Skeletal muscle tissue (tissue), 4 donors: Measurements from ENCODE around the gene SNPH. TPM values are rescaled to one million over a fixed set of nuclear protein-coding genes. Genes with fewer than 3 reads are reported as not detected.

Source experiments
- H3K27ac ChIP-seq: one replicate; pipeline ENCODE4 v1.7.0; 2013; ENCODE audit warnings: mild to moderate bottlenecking, low read depth, low read length, inconsistent platforms
- H3K27me3 ChIP-seq, 3 donors: one replicate each; pipeline ENCODE4 v1.7.0; 2013; ENCODE audit warnings: low read length in 3 of 3; ENCODE audit not compliant: control insufficient read depth in 3 of 3, insufficient read depth in 3 of 3
- H3K36me3 ChIP-seq, 3 donors: one replicate each; pipeline ENCODE4 v1.7.0; 2013; ENCODE audit warnings: low read length in 3 of 3; ENCODE audit not compliant: control insufficient read depth in 3 of 3, insufficient read depth in 3 of 3
- H3K4me1 ChIP-seq, 3 donors: one replicate each; pipeline ENCODE4 v1.7.0; 2013; ENCODE audit warnings: low read length in 3 of 3, mild to moderate bottlenecking in 3 of 3; ENCODE audit not compliant: control insufficient read depth in 3 of 3, insufficient read depth in 3 of 3
- H3K4me3 ChIP-seq, 3 donors: one replicate each; pipeline ENCODE4 v1.7.0; 2013; ENCODE audit warnings: low read length in 3 of 3
- H3K9ac ChIP-seq, 3 donors: one replicate each; pipeline ENCODE4 v1.7.0; 2013; ENCODE audit warnings: low read length in 3 of 3, mild to moderate bottlenecking in 3 of 3, moderate library complexity in 2 of 3, low read depth in 1 of 3
- H3K9me3 ChIP-seq, 3 donors: one replicate each; pipeline ENCODE4 v1.7.0; 2013; ENCODE audit warnings: low read length in 3 of 3; ENCODE audit not compliant: control insufficient read depth in 3 of 3
- total RNA-seq: library from RNA; depleted of rRNA; stranded (reverse); fragments of >200 nt; gene quantifications from one replicate; pipeline ENCODE4 v1.2.3, GENCODE V29; 2014
- donor health status: Osteomylitis.

SNPH gene
- total RNA-seq, 1 donor from 2014 or later, result 3.7 TPM

DNA sequence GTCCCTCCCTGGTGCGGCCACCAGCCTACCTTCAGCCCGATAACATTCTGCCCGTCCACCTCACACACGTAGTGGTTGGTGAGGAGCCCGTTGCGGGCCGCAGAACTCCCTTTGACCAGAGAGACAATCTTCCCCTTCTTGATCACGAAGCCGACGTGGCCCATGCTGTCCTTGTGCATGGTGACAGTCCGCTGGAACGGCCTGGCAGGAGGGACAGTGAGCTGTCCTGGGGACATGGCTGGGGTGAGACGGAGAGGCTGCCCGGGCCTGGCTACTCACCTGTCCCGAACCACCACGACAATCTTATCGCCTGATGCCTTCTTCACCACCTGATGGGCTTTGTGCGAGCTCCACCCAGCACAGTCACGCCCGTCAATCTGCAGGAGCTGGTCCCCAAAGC, 46.2 kb downstream of the SNPH start:
- Histone ChIP-seq H3K27me3 (no peaks in the 10 kb centered on the region), H3K4me1 (peaks cover 0 to 7% (median 6%) of the 10 kb centered on the region in 3 donors), H3K27ac (no peak overlapping the region), H3K36me3 (peaks cover 0 to 2% (median 0%) of the 10 kb centered on the region in 3 donors), H3K4me3 (no peak overlapping the region), H3K9me3 (no peaks in the 10 kb centered on the region), H3K9ac (no peak overlapping the region)

DNA sequence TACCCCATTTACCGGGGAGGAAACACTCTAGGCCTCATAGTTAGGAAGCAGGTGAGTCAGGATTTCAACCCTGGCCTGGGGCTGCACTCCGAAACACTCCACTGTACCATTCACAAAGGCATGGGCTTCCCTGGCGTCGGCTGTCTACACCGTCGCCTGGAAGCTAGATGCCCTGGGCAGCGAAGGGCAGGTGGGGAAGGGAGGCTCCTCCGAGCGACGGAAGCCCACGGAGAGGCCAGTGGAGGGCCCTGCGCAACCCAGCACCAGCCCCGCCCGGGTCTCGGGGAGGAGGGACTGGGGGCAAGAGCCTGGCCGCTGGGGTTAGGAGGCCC, 46.8 kb downstream of the SNPH start:
- no peak overlapping the region for H3K4me3 ChIP-seq
- no peaks in the 10 kb centered on the region for H3K9me3 ChIP-seq
- H3K36me3 ChIP-seq, result peaks cover 0 to 2% (median 0%) of the 10 kb centered on the region in 3 donors
- no peak overlapping the region for H3K27ac ChIP-seq
- H3K9ac ChIP-seq, result peak overlapping the region in 1 of 3 donors; percentile 50
- H3K4me1 ChIP-seq, result peaks cover 0 to 7% (median 6%) of the 10 kb centered on the region in 3 donors
- H3K27me3 ChIP-seq, result no peaks in the 10 kb centered on the region

DNA sequence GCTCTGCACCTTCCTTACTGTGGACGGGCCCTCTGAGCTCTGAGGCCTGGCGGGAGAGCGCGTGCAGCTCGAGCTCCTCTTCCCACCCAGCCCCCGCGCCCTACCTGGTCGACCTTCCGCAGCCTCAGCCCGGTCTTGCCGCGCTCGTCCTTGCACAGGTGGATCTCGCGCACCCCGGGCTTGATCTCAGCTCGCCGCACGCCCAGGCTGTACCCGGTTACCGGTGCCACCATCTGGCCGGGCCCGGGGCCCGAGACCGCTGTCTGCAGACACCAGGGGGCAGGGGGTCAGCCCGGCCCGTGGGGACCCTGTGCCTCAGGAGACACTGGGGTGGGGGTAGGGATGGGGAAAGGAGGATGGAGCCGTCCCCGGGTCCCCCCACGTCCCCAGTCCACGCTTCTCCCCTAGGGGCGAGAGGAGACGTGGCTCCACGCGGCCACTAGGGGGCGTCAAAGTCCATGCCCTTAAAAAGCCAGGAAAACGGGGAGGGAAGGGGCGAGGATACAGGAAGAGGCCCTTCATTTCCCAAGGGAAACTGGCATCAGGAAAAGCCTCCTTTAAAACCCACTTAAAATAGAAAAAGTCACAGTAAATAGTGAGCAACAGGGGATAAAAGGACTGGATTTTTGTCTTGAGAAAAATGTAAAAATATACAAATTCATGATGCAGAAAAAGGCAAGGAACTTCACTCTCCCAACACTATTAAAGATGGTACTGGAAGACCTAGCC, 47.3 kb downstream of the SNPH start:
- Histone ChIP-seq H3K9me3 (no peaks in the 10 kb centered on the region), H3K27ac (no peak overlapping the region), H3K9ac (peak overlapping the region in 1 of 3 donors; percentile 50), H3K27me3 (no peaks in the 10 kb centered on the region), H3K4me1 (peaks cover 0 to 7% (median 6%) of the 10 kb centered on the region in 3 donors), H3K4me3 (peak overlapping the region; percentile 20 to 35 (median 30)), H3K36me3 (peaks cover 0 to 2% (median 0%) of the 10 kb centered on the region in 3 donors)

DNA sequence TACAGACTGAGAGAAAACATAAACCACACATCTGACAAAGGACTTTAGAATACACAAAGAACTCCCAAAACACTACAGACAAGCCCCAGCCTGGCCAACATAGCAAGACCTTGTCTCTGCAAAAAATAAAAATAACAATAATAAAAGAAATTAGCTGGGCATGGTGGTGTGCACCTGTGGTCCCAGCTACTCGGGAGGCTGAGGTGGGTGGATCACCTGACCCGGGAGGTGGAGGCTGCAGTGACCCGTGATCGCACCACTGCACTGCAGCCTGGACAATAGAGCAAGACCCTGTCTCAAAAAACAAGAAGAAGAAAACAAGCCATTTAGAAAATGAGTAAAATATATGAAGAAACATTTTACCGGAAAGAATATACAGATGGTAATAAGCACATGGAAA, 49.7 kb downstream of the SNPH start:
- Histone ChIP-seq H3K4me3 (no peak overlapping the region), H3K9me3 (no peaks in the 10 kb centered on the region), H3K4me1 (peaks cover 0 to 7% (median 6%) of the 10 kb centered on the region in 3 donors), H3K9ac (no peak overlapping the region), H3K36me3 (no peaks in the 10 kb centered on the region), H3K27me3 (no peaks in the 10 kb centered on the region), H3K27ac (no peak overlapping the region)

DNA sequence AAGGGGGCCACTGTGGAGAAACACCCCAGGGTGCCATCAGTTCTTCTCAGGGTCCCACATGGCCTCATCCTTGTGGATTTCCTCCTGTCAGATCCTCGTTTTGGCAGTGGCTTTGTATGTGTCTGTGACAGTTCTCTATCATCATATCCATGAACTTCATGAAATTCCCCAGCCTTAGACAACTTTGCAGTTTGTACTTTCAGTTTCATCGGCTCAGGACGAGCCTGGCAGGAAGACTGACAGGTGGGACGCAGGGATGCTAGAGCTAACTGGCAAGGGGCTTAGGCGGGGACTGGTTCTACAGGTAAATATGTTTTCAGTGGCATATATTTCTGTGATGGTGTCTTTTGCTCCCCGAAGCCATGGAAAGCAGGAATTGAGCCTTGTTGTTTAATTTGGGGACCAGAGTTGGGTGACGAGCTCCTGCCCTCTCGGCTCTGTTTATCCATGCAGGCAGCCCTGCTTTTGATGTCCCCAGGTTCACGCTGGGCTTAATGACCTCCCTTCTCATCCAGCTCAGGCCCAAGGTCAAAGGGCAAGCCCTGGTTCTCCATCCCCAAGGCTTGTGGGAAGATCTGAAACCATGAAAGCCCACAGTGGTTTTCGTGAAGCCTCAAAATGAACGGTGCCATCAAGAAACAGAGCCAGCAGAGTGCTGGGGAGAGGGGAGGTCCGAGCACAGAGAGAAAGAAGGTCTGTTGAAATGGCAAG, 51.6 kb downstream of the SNPH start:
- Histone ChIP-seq H3K9ac (no peak overlapping the region), H3K4me3 (no peak overlapping the region), H3K4me1 (peaks cover 4 to 16% (median 15%) of the 10 kb centered on the region in 3 donors), H3K27ac (peak overlapping the region; percentile 12), H3K27me3 (no peaks in the 10 kb centered on the region), H3K9me3 (no peaks in the 10 kb centered on the region), H3K36me3 (no peaks in the 10 kb centered on the region)

DNA sequence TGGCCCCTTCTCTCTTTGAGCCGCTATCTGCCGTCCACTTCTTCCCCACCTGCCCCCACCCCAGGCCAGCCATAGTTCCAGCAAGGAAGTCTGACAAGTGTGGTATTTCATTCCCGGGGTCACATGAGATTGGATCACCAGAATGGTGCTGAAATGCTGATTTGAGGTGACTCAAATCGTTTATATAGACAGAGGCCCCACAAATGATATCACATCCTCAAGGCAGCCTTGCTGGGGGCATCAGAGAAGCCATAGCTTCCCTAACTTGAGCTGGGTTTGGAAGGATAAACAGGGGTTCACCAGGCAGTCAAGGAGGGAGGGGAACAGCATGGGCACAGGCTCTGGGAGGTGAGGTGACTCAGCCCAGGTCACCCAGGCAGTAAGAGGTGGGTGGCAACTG, 53.0 kb downstream of the SNPH start:
- Histone ChIP-seq H3K4me3 (no peak overlapping the region), H3K27me3 (no peaks in the 10 kb centered on the region), H3K9ac (no peak overlapping the region), H3K36me3 (no peaks in the 10 kb centered on the region), H3K9me3 (no peaks in the 10 kb centered on the region), H3K27ac (no peak overlapping the region), H3K4me1 (peaks cover 4 to 20% (median 18%) of the 10 kb centered on the region in 3 donors)

DNA sequence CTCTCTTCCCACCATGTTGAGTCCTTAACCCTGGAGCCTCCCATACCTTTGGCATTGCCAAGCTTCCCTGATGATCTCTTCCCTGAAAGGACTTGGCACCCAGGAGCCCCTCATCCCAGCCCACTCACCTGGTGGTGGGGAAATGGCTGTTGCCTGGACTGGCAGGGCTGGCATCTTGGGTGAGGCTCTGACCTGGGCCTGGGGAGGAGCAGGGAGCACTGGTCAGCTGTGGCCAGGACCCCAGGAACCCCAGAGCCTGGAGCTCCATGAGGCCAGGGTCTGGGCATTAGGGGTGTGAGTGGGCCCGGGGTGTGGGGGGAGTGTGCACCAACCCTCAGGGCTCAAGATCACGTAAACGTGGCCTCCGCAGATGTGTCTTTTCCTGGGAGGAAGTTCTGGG, 53.4 kb downstream of the SNPH start:
- no peak overlapping the region for H3K4me3 ChIP-seq
- H3K36me3 ChIP-seq, result no peaks in the 10 kb centered on the region
- no peak overlapping the region for H3K9ac ChIP-seq
- no peaks in the 10 kb centered on the region for H3K27me3 ChIP-seq
- H3K9me3 ChIP-seq, result no peaks in the 10 kb centered on the region
- no peak overlapping the region for H3K27ac ChIP-seq
- H3K4me1 ChIP-seq, result peaks cover 5 to 23% (median 18%) of the 10 kb centered on the region in 3 donors

DNA sequence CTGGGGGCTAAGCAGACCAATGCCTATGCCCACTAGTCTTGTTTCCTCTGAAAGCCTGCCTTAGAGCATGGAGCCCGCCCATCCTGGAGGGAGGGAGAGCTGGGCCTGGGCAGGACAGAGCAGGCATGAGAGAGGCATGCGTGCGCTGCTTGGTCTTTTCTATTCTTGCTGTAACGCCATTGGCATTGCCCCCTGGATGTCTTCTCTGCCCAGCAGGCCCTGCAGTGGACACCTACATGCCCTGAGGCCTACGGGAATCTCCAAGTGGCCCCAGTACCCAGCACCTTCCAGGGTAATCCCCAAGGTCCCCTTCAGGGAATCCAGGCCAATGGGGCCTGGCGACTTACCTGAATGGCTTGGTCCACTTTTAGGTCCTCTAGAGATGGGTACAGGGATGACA, 53.9 kb downstream of the SNPH start:
- no peaks in the 10 kb centered on the region for H3K27me3 ChIP-seq
- no peaks in the 10 kb centered on the region for H3K36me3 ChIP-seq
- peaks cover 11 to 29% (median 24%) of the 10 kb centered on the region in 3 donors for H3K4me1 ChIP-seq
- H3K9ac ChIP-seq, result no peak overlapping the region
- H3K27ac ChIP-seq, result no peak overlapping the region
- no peak overlapping the region for H3K4me3 ChIP-seq
- H3K9me3 ChIP-seq, result no peaks in the 10 kb centered on the region

DNA sequence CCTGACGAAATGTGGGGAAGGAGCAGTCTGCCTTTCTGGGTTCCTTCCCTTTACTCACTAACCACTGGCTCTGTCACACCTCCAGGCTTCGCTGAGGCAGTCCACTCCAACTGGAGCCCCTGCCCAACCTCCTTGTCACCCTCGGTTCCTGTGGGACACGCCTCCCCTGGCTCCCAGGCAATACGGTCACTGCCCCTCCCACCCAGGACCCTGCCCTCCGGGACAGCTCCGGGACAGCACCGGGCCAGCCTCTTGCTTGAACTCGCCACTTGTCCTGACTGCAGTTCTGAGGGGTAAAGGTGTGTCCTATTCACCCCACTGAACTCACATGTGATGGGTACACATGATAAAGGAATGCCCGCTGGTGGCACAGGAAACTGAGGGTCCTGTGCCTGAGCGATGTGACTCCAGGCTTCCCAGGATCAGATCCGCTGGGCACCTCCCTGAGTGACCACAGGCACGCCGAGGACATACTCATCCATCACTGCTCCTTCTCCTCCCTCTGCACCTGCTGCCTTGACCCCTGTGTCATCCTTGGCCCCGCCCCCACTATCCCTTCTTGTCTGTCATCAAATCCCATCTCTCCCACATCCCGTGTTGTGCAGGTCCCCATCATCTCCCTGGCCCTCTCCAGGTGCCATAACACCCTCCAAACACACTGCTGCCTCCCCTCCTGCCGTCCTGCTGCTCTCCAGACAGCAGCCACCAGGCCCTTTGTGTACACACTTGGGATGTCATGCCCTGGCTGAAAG, 55.0 kb downstream of the SNPH start:
- H3K9ac ChIP-seq, result no peak overlapping the region
- H3K27me3 ChIP-seq, result no peaks in the 10 kb centered on the region
- no peaks in the 10 kb centered on the region for H3K9me3 ChIP-seq
- H3K4me1 ChIP-seq, result peaks cover 15 to 33% (median 28%) of the 10 kb centered on the region in 3 donors
- peak overlapping the region; percentile 99 for H3K27ac ChIP-seq
- no peak overlapping the region for H3K4me3 ChIP-seq
- H3K36me3 ChIP-seq, result no peaks in the 10 kb centered on the region

DNA sequence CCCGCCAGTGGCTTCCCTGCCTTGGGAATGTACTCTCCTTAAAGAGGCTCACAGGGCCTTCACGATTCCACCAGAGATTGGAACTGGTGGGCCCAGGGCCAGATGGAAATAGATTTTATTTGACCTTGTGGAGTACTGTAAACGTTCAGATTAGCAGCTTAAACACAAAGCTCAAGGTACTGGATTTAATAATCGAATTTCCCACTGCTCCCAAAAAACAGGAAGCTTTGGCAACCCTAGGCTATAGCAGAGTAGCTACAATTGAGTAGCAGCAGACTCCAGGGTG, 55.5 kb downstream of the SNPH start:
- Histone ChIP-seq H3K9ac (no peak overlapping the region), H3K27me3 (no peaks in the 10 kb centered on the region), H3K27ac (peak overlapping the region; percentile 99), H3K36me3 (no peaks in the 10 kb centered on the region), H3K9me3 (no peaks in the 10 kb centered on the region), H3K4me1 (peaks cover 20 to 38% (median 33%) of the 10 kb centered on the region in 3 donors), H3K4me3 (no peak overlapping the region)
